ENCODE data around the gene TAF3. TPM values are rescaled to one million over a fixed set of nuclear protein-coding genes. Genes with fewer than 3 reads are reported as not detected.
A peak's percentile ranks its signal among the peaks of the same experiment; 100 is the strongest.
"Not testable (repeated sequence)": the region's sequence is repeated elsewhere in the genome, so short reads cannot be mapped to it uniquely, and the experiment has no call there.

The TAF3 gene
- total RNA-seq, 2 donors from 2014 or later, result 7.2 to 8.2 TPM

GRCh38 chr10:7811000-7811399 lies 7.3 kb upstream of the TAF3 start:
- Histone ChIP-seq H3K27me3 (replicated peaks; ENCODE audit: insufficient read depth) (no peaks in the 10 kb centered on the region), H3K4me3 (no peak overlapping the region), H3K27ac (no peak overlapping the region), H3K9me3 (no peaks in the 10 kb centered on the region), H3K36me3 (peaks cover 7% of the 10 kb centered on the region), H3K4me1 (ENCODE audit: control insufficient read depth in 1 of 2, low read depth in 2 of 2) (no peaks in the 10 kb centered on the region)
- no peak for TF ChIP-seq CTCF (IDR thresholded peaks at IDR 0.05)
- DNase-seq (ENCODE audit: low spot score), result no peak
- ATAC-seq (ENCODE audit: insufficient number of reproducible peaks, low FRiP score, low read depth), result no peak

DNA sequence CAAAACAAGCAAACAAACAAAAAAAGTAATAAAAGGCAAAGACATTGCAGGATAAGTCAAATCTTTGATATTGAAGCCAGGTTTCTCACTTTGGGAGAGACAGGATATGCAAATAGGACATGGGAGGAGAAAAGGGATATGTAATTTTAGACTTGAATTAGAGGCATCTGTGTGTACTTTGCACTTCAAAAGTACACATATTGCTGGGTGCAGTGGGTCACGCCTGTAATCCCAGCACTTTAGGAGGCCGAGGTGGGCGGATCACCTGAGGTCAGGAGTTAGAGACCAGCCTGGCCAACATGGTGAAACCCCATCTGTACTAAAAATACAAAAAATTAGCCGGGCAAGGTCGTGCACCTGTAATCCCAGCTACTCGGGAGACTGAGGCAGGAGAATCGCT lies 6.6 kb upstream of the TAF3 start:
- not testable (repeated sequence) for H3K4me3 ChIP-seq; H3K9me3 ChIP-seq; H3K27me3 ChIP-seq (replicated peaks; ENCODE audit: insufficient read depth); H3K36me3 ChIP-seq; ATAC-seq (ENCODE audit: insufficient number of reproducible peaks, low FRiP score, low read depth); H3K4me1 ChIP-seq (ENCODE audit: control insufficient read depth in 1 of 2, low read depth in 2 of 2); H3K27ac ChIP-seq; DNase-seq (ENCODE audit: low spot score)

- H3K36me3 ChIP-seq, result peaks cover 2% of the 10 kb centered on the region
- no peak overlapping the region for H3K27ac ChIP-seq
- ATAC-seq (ENCODE audit: insufficient number of reproducible peaks, low FRiP score, low read depth), result no peak
- DNase-seq (ENCODE audit: low spot score), result no peak
- H3K4me1 ChIP-seq (ENCODE audit: control insufficient read depth in 1 of 2, low read depth in 2 of 2), result no peaks in the 10 kb centered on the region
- no peaks in the 10 kb centered on the region for H3K27me3 ChIP-seq (replicated peaks; ENCODE audit: insufficient read depth)
- no peak for TF ChIP-seq CTCF (IDR thresholded peaks at IDR 0.05)
- H3K9me3 ChIP-seq, result no peaks in the 10 kb centered on the region
- no peak overlapping the region for H3K4me3 ChIP-seq
Measured at GRCh38 chr10:7813481-7813880, 4.8 kb upstream of the TAF3 start.

GRCh38 chr10:7817576-7817975 lies 729 bp upstream of the TAF3 start:
- Histone ChIP-seq H3K27me3 (replicated peaks; ENCODE audit: insufficient read depth) (no peaks in the 10 kb centered on the region), H3K27ac (no peak overlapping the region), H3K4me1 (ENCODE audit: control insufficient read depth in 1 of 2, low read depth in 2 of 2) (peaks cover 12 to 16% of the 10 kb centered on the region in 2 donors), H3K4me3 (peak overlapping the region; percentile 83), H3K9me3 (no peaks in the 10 kb centered on the region), H3K36me3 (no peaks in the 10 kb centered on the region)
- DNase-seq (ENCODE audit: low spot score), result no peak
- no peak for ATAC-seq (ENCODE audit: insufficient number of reproducible peaks, low FRiP score, low read depth)
- no peak for TF ChIP-seq CTCF (IDR thresholded peaks at IDR 0.05)

GRCh38 chr10:7817984-7818294 lies 366 bp upstream of the TAF3 start:
- peak overlapping the region in 1 of 2 donors; percentile 33 for H3K27ac ChIP-seq
- H3K36me3 ChIP-seq, result no peaks in the 10 kb centered on the region
- no peak for ATAC-seq (ENCODE audit: insufficient number of reproducible peaks, low FRiP score, low read depth)
- H3K27me3 ChIP-seq (replicated peaks; ENCODE audit: insufficient read depth), result no peaks in the 10 kb centered on the region
- TF ChIP-seq CTCF (IDR thresholded peaks at IDR 0.05), result no peak
- H3K4me1 ChIP-seq (ENCODE audit: control insufficient read depth in 1 of 2, low read depth in 2 of 2), result peaks cover 12 to 16% of the 10 kb centered on the region in 2 donors
- no peak for DNase-seq (ENCODE audit: low spot score)
- H3K4me3 ChIP-seq, result peak overlapping the region; percentile 83
- no peaks in the 10 kb centered on the region for H3K9me3 ChIP-seq

- Histone ChIP-seq H3K9me3 (no peaks in the 10 kb centered on the region), H3K4me3 (peak overlapping the region; percentile 83), H3K27me3 (replicated peaks; ENCODE audit: insufficient read depth) (no peaks in the 10 kb centered on the region), H3K36me3 (peaks cover under 1% of the 10 kb centered on the region), H3K27ac (peak overlapping the region in 1 of 2 donors; percentile 33), H3K4me1 (ENCODE audit: control insufficient read depth in 1 of 2, low read depth in 2 of 2) (peaks cover 12 to 16% of the 10 kb centered on the region in 2 donors)
- DNase-seq (ENCODE audit: low spot score) (no peak), ATAC-seq (ENCODE audit: insufficient number of reproducible peaks, low FRiP score, low read depth) (no peak)
- TF ChIP-seq CTCF (IDR thresholded peaks at IDR 0.05), result no peak
Measured at GRCh38 chr10:7819121-7819460, 786 bp downstream of the TAF3 start.
